Thyroid gland (tissue), 4 donors: ENCODE measurements around the gene BRSK1. TPM values are rescaled to one million over a fixed set of nuclear protein-coding genes. Genes with fewer than 3 reads are reported as not detected.

Source experiments
- DNase-seq, 2 donors: peaks; one replicate each; pipeline ENCODE4 v3.0.0-alpha.2; 2019
- H3K27ac ChIP-seq, 3 donors: fragments of 200-600 bp; sonication (generic); 1 replicate in 2 of 3; 2 replicates in 1 of 3; pipeline ENCODE4 v1.5.1; 2016 to 2019; ENCODE audit warnings: mild to moderate bottlenecking in 1 of 3, moderate library complexity in 1 of 3
- H3K27me3 ChIP-seq: fragments of 200-600 bp; sonication (generic); one replicate; pipeline ENCODE4 v1.5.1; 2019
- H3K36me3 ChIP-seq, 2 donors: fragments of 200-600 bp; sonication (generic); one replicate each; pipeline ENCODE4 v1.5.1; 2016 to 2019
- H3K4me1 ChIP-seq, 2 donors: fragments of 200-600 bp; sonication (generic); one replicate each; pipeline ENCODE4 v1.5.1; 2017 to 2019
- H3K4me3 ChIP-seq, 3 donors: fragments of 200-600 bp; sonication (generic); replicated peaks in 1 of 3; 1 replicate in 2 of 3; 2 replicates in 1 of 3; pipeline ENCODE4 v1.5.1; 2016; ENCODE audit warnings: mild to moderate bottlenecking in 1 of 3
- H3K9me3 ChIP-seq: fragments of 200-600 bp; sonication (generic); one replicate; pipeline ENCODE4 v1.5.1; 2017
- CTCF ChIP-seq, 6 experiments: fragments of 200-600 bp in 3 of 6; fragments of 450-650 bp in 3 of 6; sonication (generic) in 3 of 6; IDR thresholded peaks; one replicate each; pipeline ENCODE4 v1.5.1; 2016 to 2019; ENCODE audit warnings: antibody characterized with exemption in 6 of 6, mild to moderate bottlenecking in 2 of 6, inconsistent platforms in 1 of 6, moderate library complexity in 1 of 6
- POLR2A ChIP-seq, 2 donors: fragments of 450-650 bp; IDR thresholded peaks; one replicate each; pipeline ENCODE4 v1.6.1; 2017; ENCODE audit warnings: antibody characterized with exemption in 2 of 2, mild to moderate bottlenecking in 2 of 2, moderate library complexity in 1 of 2
- WGBS, 2 donors: methylation state at CpG; one replicate each; pipeline ENCODE4 v1.1.5; 2017; 5-methylcytosine and 5-hydroxymethylcytosine counted together
- intact Hi-C: fragments of 100-400 bp; cut with DNase I; formaldehyde crosslinking; loops from one replicate; pipeline ENCODE4 v1.15.1; 2023
- total RNA-seq, 4 donors: library from RNA; depleted of rRNA; stranded (reverse); fragments of >200 nt; gene quantifications; one replicate each; pipeline ENCODE4 v1.2.3, GENCODE V29; 2016

The BRSK1 gene
- total RNA-seq, 4 donors from 2014 or later, result 0.83 to 1.2 TPM; not detected in 2

- Histone ChIP-seq H3K4me1 (no peaks in the 10 kb centered on the region), H3K36me3 (peaks cover 89 to 91% of the 10 kb centered on the region in 2 donors), H3K27ac (no peak overlapping the region), H3K27me3 (no peaks in the 10 kb centered on the region), H3K9me3 (no peaks in the 10 kb centered on the region), H3K4me3 (no peak overlapping the region)
- no peak for TF ChIP-seq CTCF (IDR thresholded peaks at IDR 0.05)
- no peak for TF ChIP-seq POLR2A (IDR thresholded peaks at IDR 0.05)
- DNase-seq, result no peak
- 93 to 97% methylated on average over 5 to 16 of the region's 16 CpGs for WGBS, 2 donors
- intact Hi-C loops, result no loop called here
Measured at GRCh38 chr19:55241935-55242464, 41.8 kb upstream of the BRSK1 start.

GRCh38 chr19:55242517-55242916 lies 41.3 kb upstream of the BRSK1 start:
- H3K36me3 ChIP-seq, result peaks cover 84 to 85% of the 10 kb centered on the region in 2 donors
- no peak overlapping the region for H3K27ac ChIP-seq
- TF ChIP-seq POLR2A (IDR thresholded peaks at IDR 0.05), result no peak
- no peak for TF ChIP-seq CTCF (IDR thresholded peaks at IDR 0.05)
- no peaks in the 10 kb centered on the region for H3K27me3 ChIP-seq
- H3K4me3 ChIP-seq, result no peak overlapping the region
- no peaks in the 10 kb centered on the region for H3K4me1 ChIP-seq
- H3K9me3 ChIP-seq, result no peaks in the 10 kb centered on the region
- no peak for DNase-seq
- 86 to 93% methylated on average over 6 to 7 of the region's 7 CpGs for WGBS, 2 donors
- intact Hi-C loops, result no loop called here

GRCh38 chr19:55244004-55244680 lies 39.7 kb upstream of the BRSK1 start:
- Histone ChIP-seq H3K9me3 (no peaks in the 10 kb centered on the region), H3K4me3 (no peak overlapping the region), H3K36me3 (peaks cover 68 to 69% of the 10 kb centered on the region in 2 donors), H3K27ac (no peak overlapping the region), H3K4me1 (peaks cover 0 to 16% of the 10 kb centered on the region in 2 donors), H3K27me3 (no peaks in the 10 kb centered on the region)
- intact Hi-C loops, result no loop called here
- TF ChIP-seq CTCF (IDR thresholded peaks at IDR 0.05) (no peak), POLR2A (IDR thresholded peaks at IDR 0.05) (no peak)
- WGBS, 2 donors, result 92 to 93% methylated on average over 12 of the region's 12 CpGs
- no peak for DNase-seq

- WGBS, 2 donors, result 92 to 99% methylated on average over 6 to 14 of the region's 23 CpGs
- Histone ChIP-seq H3K27ac (no peak overlapping the region), H3K36me3 (peaks cover 57% of the 10 kb centered on the region in 2 donors), H3K9me3 (no peaks in the 10 kb centered on the region), H3K4me3 (no peak overlapping the region), H3K27me3 (no peaks in the 10 kb centered on the region), H3K4me1 (peaks cover 2 to 25% of the 10 kb centered on the region in 2 donors)
- TF ChIP-seq POLR2A (IDR thresholded peaks at IDR 0.05) (no peak), CTCF (IDR thresholded peaks at IDR 0.05) (no peak)
- intact Hi-C loops, result no loop called here
- no peak for DNase-seq
Measured at GRCh38 chr19:55245236-55245904, 38.4 kb upstream of the BRSK1 start.
